OCI-LY7 (cell line): Measurements from ENCODE around the gene DDIT4L. TPM values are rescaled to one million over a fixed set of nuclear protein-coding genes. Genes with fewer than 3 reads are reported as not detected.

ENCODE experiments used
- BruUV-seq: library from RNA; stranded (reverse); fragments of 400-500 nt; replicated peaks from 2 replicates; lab custom pipeline; 2021; lab: Mats Ljungman, UMichigan
- CTCF ChIA-PET: fragments of 300-600 bp; sonication (Branson Sonifier 250); formaldehyde crosslinking; loops from one replicate; lab custom pipeline; 2022; ENCODE audit warnings: antibody characterized with exemption; ENCODE audit not compliant: unreplicated experiment; lab: Charles Lee
- POLR2A ChIA-PET: fragments of 300-600 bp; sonication (Branson Sonifier 250); formaldehyde crosslinking; loops from one replicate; lab custom pipeline; 2022; ENCODE audit warnings: antibody characterized with exemption; lab: Charles Lee
- DNase-seq: peaks from one replicate; pipeline ENCODE4 v3.0.0-alpha.2; 2015; ENCODE audit warnings: low spot score
- H2AFZ ChIP-seq: fragments of 200-600 bp; sonication (generic), shearing (Covaris generic); 2 replicates; pipeline ENCODE4 v1.6.1; 2014; ENCODE audit warnings: mild to moderate bottlenecking, antibody characterized with exemption, low read length, moderate library complexity
- H3K27ac ChIP-seq: fragments of 200-600 bp; sonication (generic); 2 replicates; pipeline ENCODE4 v1.5.1; 2014; ENCODE audit warnings: mixed run types, low read depth, mild to moderate bottlenecking, moderate library complexity, low read length, inconsistent platforms; ENCODE audit not compliant: poor library complexity, severe bottlenecking
- H3K36me3 ChIP-seq: fragments of 200-600 bp; sonication (generic); 2 replicates; pipeline ENCODE4 v1.6.1; 2014; ENCODE audit warnings: mild to moderate bottlenecking, antibody characterized with exemption, low read length, moderate library complexity, mixed read lengths; ENCODE audit not compliant: insufficient read depth
- H3K4me1 ChIP-seq: fragments of 200-600 bp; sonication (generic); 2 replicates; pipeline ENCODE4 v1.5.1; 2014; ENCODE audit warnings: mild to moderate bottlenecking, low read length; ENCODE audit not compliant: insufficient read depth, poor library complexity, severe bottlenecking
- H3K4me2 ChIP-seq: fragments of 200-600 bp; sonication (generic); 2 replicates; pipeline ENCODE4 v1.6.1; 2014; ENCODE audit warnings: mild to moderate bottlenecking, low read length
- H3K4me3 ChIP-seq: fragments of 200-600 bp; sonication (generic); 2 replicates; pipeline ENCODE4 v1.5.1; 2014; ENCODE audit warnings: mild to moderate bottlenecking, low read depth, low read length; ENCODE audit not compliant: poor library complexity, severe bottlenecking
- H3K79me2 ChIP-seq: fragments of 200-600 bp; sonication (generic); 2 replicates; pipeline ENCODE4 v1.6.1; 2016; ENCODE audit warnings: low read depth, mild to moderate bottlenecking, low read length, moderate library complexity, mixed read lengths; ENCODE audit not compliant: insufficient read depth
- H3K9me2 ChIP-seq: fragments of 200-600 bp; sonication (generic); 2 replicates; pipeline ENCODE4 v1.6.1; 2016; ENCODE audit warnings: mild to moderate bottlenecking, low read length, mixed read lengths; ENCODE audit not compliant: insufficient read depth
- H3K9me3 ChIP-seq: fragments of 200-600 bp; sonication (generic); 2 replicates; pipeline ENCODE4 v1.6.1; 2014; ENCODE audit warnings: mild to moderate bottlenecking, mixed run types, low read length, mixed read lengths
- H4K20me1 ChIP-seq: fragments of 200-600 bp; sonication (generic); 2 replicates; pipeline ENCODE4 v1.6.1; 2014; ENCODE audit warnings: mild to moderate bottlenecking, antibody characterized with exemption, low read length, moderate library complexity, mixed read lengths; ENCODE audit not compliant: insufficient read depth
- EZH2phosphoT487 ChIP-seq: fragments of 200-600 bp; sonication (generic); IDR thresholded peaks from 2 replicates; pipeline ENCODE4 v1.6.1; 2018; ENCODE audit warnings: low read depth, borderline replicate concordance, mild to moderate bottlenecking, mixed run types, antibody characterized with exemption, low read length, moderate library complexity, mixed read lengths
- intact Hi-C: fragments of 100-400 bp; cut with micrococcal nuclease; formaldehyde crosslinking; loops from one replicate; pipeline ENCODE4 v1.10.0; 2022; ENCODE audit not compliant: unreplicated experiment
- total RNA-seq, 2 experiments: library from RNA; depleted of rRNA in 1 of 2; stranded (reverse); fragments of >200 nt in 1 of 2; shearing (Covaris generic) in 1 of 2; gene quantifications; 2 replicates each; pipeline ENCODE4 v1.2.3, GENCODE V29; 2014 to 2022
- TF ChIP-seq, protein P1 (sequence below): fragments of 200-600 bp; sonication (generic); conservative IDR thresholded peaks from 2 replicates; pipeline ENCODE4 v1.5.1; 2014; ENCODE audit warnings: mild to moderate bottlenecking, antibody characterized with exemption, low read length, moderate library complexity, mixed read lengths

DDIT4L gene
- total RNA-seq, 2 experiments from 2014 or later, result 0.06 TPM; not detected in 1

DNA sequence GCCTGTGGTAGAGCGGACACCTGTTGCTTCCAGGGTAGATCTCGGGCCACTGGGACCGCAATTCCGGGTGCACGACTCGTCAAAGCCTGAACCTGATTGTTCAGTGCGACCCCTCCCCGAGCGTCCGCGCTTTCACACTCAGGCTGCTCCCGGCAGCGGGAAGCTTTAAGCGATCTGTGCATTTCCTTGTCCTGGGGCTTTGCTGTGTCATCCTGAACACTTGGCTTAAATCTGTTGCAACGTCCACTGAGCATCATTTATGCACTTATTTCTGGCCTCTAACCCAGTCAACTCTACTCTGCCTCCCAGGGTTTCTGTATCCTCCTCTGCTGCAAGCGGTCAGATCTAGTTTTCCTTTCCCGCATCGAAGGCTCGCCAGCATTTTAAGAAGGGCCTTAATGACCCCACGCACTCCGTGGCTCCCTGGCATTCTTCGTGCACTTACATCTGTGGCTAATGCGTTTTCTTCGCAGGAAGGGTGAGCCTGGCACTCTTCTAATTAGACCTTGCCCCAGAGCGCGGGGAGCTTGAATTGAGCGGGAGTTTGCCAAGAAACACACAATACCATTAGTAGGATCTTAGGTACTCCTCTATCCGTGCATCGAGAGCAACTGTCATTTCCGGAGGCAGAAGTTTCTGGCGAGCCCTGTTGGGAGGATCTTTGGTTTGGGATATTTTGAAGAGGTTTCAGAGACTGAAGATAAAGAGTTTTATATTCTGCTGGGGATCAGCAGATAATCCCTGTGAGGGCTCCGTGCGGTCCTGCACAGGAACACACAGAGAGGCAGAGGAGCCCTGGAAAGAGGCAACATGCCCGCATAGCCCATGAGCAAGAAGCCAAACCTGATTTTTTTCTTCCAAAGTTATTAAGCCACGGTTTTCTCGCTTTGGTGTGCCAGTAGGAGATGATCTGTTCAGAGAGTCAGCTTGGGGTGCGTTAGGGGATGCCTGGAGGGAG lies 654 bp upstream of the DDIT4L start:
- H3K4me1 ChIP-seq, result no peaks in the 10 kb centered on the region
- no peak overlapping the region for H3K4me2 ChIP-seq
- H3K27ac ChIP-seq, result no peak overlapping the region
- no TSS peak for BruUV-seq
- no peaks in the 10 kb centered on the region for H3K9me3 ChIP-seq
- no peaks in the 10 kb centered on the region for H3K9me2 ChIP-seq
- CTCF ChIA-PET, result no interaction called here
- no peak overlapping the region for H2AFZ ChIP-seq
- intact Hi-C loops, result no loop called here
- no peak overlapping the region for H3K4me3 ChIP-seq
- no peak for DNase-seq
- H4K20me1 ChIP-seq, result no peaks in the 10 kb centered on the region
- no peaks in the 10 kb centered on the region for H3K79me2 ChIP-seq
- POLR2A ChIA-PET, result no interaction called here
- no peaks in the 10 kb centered on the region for H3K36me3 ChIP-seq
- TF ChIP-seq, protein P1, sequence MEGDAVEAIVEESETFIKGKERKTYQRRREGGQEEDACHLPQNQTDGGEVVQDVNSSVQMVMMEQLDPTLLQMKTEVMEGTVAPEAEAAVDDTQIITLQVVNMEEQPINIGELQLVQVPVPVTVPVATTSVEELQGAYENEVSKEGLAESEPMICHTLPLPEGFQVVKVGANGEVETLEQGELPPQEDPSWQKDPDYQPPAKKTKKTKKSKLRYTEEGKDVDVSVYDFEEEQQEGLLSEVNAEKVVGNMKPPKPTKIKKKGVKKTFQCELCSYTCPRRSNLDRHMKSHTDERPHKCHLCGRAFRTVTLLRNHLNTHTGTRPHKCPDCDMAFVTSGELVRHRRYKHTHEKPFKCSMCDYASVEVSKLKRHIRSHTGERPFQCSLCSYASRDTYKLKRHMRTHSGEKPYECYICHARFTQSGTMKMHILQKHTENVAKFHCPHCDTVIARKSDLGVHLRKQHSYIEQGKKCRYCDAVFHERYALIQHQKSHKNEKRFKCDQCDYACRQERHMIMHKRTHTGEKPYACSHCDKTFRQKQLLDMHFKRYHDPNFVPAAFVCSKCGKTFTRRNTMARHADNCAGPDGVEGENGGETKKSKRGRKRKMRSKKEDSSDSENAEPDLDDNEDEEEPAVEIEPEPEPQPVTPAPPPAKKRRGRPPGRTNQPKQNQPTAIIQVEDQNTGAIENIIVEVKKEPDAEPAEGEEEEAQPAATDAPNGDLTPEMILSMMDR, result no peak
- TF ChIP-seq EZH2phosphoT487, result no peak

GRCh38 chr4:100188829-100189228 lies 1.4 kb downstream of the DDIT4L start:
- Histone ChIP-seq H3K27ac (no peak overlapping the region), H2AFZ (no peak overlapping the region), H3K9me3 (no peaks in the 10 kb centered on the region), H3K9me2 (no peaks in the 10 kb centered on the region), H3K4me3 (no peak overlapping the region), H3K79me2 (no peaks in the 10 kb centered on the region), H3K4me2 (no peak overlapping the region), H4K20me1 (no peaks in the 10 kb centered on the region), H3K4me1 (no peaks in the 10 kb centered on the region), H3K36me3 (no peaks in the 10 kb centered on the region)
- TF ChIP-seq EZH2phosphoT487, result no peak
- TF ChIP-seq, protein P1, result no peak
- CTCF ChIA-PET, result no interaction called here
- BruUV-seq, result no TSS peak
- no peak for DNase-seq
- POLR2A ChIA-PET, result interaction anchor here (1.5 kb wide), 1 partner anchor 10 kb away, joined by 7 read pairs; no protein-coding TSS in a partner anchor
- intact Hi-C loops, result no loop called here

GRCh38 chr4:100187781-100188180 lies 2.5 kb downstream of the DDIT4L start:
- BruUV-seq, result no TSS peak
- Histone ChIP-seq H4K20me1 (no peaks in the 10 kb centered on the region), H3K79me2 (no peaks in the 10 kb centered on the region), H3K4me3 (no peak overlapping the region), H3K36me3 (no peaks in the 10 kb centered on the region), H3K4me2 (no peak overlapping the region), H3K4me1 (no peaks in the 10 kb centered on the region), H3K9me2 (no peaks in the 10 kb centered on the region), H3K9me3 (no peaks in the 10 kb centered on the region), H2AFZ (no peak overlapping the region), H3K27ac (no peak overlapping the region)
- POLR2A ChIA-PET, result no interaction called here
- no peak for TF ChIP-seq EZH2phosphoT487
- TF ChIP-seq, protein P1, result no peak
- no peak for DNase-seq
- CTCF ChIA-PET, result no interaction called here
- intact Hi-C loops, result no loop called here
